ENCODE results near the gene ZNF799.

ZNF799 gene

DNA sequence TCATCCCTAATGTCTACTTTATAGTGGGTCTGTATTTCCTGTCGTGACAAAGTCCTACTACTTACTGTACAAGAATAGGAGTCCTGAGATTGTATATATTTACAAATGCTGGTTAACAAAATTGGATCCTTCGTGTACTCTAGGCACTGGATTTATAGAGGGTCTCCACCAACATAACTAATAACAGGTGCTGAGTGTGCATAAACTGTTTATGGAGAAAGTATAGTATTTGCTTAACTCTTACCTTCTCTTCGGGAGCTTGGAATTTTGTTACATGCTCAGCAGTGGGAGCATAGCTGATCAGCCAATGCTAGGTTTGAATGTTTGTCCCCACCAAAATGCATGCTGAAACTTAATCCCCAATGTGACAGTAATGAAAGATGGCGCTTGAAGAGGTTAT, 47.7 kb downstream of the ZNF799 start:
- DNase-seq, result no peak

DNA sequence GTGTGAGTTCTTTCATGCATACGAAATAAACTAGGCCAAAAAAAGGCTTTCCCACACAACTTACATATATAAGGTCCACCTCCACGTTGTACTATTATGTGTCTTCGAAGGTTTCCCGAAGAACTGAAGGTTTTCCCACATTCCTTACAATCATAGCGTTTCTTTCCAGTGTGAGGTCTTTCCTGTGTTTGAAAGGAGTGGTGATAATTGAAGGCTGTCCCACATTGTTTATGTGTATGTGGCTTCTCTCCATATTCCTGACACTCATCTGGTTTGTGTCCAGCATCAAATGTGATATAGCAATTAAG, 50.2 kb downstream of the ZNF799 start:
- DNase-seq, result no peak

DNA sequence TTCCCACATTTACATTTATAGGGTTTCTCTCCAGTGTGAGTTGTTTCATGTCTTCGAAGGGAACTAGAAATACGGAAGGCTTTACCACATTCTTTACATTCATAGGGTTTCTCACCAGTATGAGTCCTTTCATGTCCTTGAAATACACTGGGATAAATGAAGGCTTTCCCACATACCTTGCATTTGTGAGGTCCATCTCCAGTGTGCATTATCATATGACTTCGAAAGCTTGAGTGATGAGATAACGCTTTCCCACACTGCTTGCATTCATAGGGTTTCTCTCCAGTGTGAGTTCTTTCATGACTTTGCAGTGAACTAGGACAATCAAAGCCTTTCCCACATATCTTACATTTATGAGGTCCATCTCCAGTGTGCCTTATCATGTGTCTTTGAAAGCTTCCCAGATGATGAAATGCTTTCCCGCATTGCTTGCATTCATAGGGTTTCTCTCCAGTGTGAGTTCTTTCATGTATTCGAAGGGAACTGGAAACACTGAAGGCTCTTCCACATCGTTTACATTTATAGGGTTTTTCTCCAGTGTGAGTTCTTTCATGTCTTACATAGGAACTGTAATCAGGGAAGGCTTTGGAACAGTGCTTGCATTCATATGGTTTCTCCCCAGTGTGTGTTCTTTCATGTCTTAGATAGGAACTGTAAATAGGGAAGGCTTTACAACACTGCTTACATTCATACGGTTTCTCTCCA, 50.7 kb downstream of the ZNF799 start:
- no peak for DNase-seq

DNA sequence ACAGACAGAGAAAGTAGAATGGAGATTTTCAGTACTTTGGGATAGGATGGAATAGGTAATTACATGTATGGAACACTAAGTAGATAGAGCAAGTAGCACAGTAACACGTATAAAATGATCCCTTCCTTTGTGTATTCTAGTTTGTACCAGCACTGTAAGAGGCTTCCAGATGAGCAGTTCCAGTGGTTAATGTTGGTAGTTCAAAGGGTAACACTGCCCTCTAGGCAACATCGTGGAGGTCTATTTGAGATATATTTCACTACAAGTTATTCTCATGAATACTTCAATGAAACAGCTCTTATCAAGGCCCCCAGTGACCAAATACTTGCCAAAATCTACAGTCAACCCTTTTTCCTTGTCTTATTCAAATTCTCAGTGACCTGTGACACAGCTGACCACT, 54.2 kb downstream of the ZNF799 start:
- no peak for DNase-seq

DNA sequence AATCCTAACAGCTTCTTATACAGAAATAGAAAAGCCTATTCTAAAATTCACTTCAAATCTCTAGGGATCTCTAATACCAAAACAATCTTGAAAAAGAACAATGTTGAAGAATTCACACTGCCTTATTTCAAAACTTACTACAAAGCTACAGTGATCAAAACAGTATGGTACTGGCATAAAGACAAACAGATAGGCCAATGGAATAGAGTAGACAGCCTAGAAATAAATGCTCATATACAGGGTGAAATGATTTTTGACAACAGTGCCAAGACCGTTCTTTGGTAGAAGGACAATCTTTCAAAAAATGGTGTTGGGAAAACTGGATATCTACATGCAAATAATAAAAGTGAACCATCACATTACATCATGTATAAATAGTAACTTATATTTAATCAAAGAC, 55.9 kb downstream of the ZNF799 start:
- DNase-seq, result no peak

Data from NCI-H1417 treated with DMSO at 0.1 percent for 48 hours (cell line).